HT1080 (cell line): ENCODE data around the gene RAD51C. TPM values are rescaled to one million over a fixed set of nuclear protein-coding genes. Genes with fewer than 3 reads are reported as not detected.
A peak's percentile ranks its signal among the peaks of the same experiment; 100 is the strongest.
"Not testable (repeated sequence)": the region's sequence is repeated elsewhere in the genome, so short reads cannot be mapped to it uniquely, and the experiment has no call there.

Source experiments
- DNase-seq: peaks from one replicate; pipeline ENCODE4 v3.0.0-alpha.2; 2015; ENCODE audit warnings: low read depth
- polyA plus RNA-seq, 2 experiments: library from polyadenylated mRNA; depleted of rRNA; stranded (reverse); fragments of >200 nt; gene quantifications; 2 replicates each; pipeline ENCODE4 v1.2.3, GENCODE V29; 2015
- total RNA-seq: library from RNA; depleted of rRNA; stranded (reverse); fragments of >200 nt; shearing (Covaris generic); gene quantifications from 2 replicates; pipeline ENCODE4 v1.2.3, GENCODE V29; 2014; rRNA removed

Gene RAD51C
- total RNA-seq = 59.6 and 78.1 TPM in 2 replicates
- 57.4 and 69.0 TPM in 2 replicates for polyA plus RNA-seq (2015; cell fraction: cytosol; rRNA removed)
- 36.8 and 50.5 TPM in 2 replicates for polyA plus RNA-seq (2015; cell fraction: nucleus; rRNA removed)

DNA sequence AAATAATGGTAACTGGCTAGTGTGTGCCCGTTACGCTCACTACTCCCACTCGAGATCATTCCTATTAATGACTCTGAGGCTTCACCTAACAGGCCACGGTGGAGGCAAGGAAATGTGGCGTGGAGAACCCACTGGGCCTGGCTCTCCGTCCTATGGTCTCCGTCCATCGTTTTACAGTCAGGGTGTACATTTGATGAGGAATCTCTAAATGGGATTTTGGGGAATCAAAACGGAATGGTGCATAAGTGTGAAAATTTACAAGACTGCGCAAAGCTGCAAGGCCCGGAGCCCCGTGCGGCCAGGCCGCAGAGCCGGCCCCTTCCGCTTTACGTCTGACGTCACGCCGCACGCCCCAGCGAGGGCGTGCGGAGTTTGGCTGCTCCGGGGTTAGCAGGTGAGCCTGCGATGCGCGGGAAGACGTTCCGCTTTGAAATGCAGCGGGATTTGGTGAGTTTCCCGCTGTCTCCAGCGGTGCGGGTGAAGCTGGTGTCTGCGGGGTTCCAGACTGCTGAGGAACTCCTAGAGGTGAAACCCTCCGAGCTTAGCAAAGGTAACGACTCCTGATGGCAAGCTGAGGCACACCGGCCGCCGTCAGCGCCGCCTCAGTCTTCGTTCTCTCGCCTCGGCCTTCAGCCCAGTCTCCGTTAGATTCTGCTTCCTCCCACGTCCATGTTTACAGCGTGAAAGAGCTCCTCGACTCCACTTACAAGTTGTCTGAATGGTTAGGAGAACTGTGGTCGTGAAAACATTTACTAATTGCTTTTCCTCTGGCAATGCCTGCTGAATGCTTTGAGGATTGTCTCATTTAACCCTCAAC is at the start of gene RAD51C:
TSS of gene RAD51C (plus strand) at position 364 of the 817 bp plus-strand sequence. CDS start at position 406, 42 bp downstream.
- peak; percentile 87 for DNase-seq

DNA sequence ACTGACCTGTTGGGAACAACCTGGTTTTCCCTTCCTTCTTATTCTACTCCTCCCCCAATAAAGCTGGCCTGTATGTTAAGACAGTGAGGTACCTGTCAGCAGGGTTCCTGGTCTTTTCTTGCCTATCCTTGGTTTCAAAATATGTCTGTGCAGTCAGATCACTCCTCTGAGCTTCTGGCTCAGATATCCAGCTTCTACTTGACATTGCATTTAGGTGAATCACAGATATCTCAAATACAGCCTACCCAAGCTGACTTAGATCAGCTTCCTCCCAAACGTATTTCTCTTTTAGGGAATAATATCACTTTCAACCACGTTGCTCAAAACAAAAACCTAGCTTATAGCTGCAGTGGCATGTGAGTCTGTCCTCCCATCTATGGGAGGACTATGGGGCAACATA is 49.3 kb upstream of the RAD51C start:
- DNase-seq = peak; percentile 85

DNA sequence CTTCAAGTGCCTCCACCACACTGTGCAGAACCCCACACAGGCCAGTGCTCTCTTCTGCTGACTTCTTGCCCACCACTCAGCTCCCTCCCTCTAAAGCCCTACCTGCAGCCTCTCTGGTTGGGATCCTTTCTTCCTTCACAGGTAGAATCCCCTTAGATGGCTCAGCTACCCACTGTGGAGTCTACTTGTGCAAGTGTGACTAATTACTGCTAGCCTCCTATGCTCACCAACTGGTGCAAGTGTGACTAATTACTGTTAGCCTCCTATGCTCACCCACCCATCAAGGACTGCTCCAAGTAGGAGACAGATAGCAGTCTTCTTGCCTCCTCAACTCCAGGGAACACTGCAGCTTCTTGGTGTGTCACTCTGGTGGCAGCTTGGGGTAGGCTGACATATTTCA is 44.2 kb upstream of the RAD51C start:
- no peak for DNase-seq

DNA sequence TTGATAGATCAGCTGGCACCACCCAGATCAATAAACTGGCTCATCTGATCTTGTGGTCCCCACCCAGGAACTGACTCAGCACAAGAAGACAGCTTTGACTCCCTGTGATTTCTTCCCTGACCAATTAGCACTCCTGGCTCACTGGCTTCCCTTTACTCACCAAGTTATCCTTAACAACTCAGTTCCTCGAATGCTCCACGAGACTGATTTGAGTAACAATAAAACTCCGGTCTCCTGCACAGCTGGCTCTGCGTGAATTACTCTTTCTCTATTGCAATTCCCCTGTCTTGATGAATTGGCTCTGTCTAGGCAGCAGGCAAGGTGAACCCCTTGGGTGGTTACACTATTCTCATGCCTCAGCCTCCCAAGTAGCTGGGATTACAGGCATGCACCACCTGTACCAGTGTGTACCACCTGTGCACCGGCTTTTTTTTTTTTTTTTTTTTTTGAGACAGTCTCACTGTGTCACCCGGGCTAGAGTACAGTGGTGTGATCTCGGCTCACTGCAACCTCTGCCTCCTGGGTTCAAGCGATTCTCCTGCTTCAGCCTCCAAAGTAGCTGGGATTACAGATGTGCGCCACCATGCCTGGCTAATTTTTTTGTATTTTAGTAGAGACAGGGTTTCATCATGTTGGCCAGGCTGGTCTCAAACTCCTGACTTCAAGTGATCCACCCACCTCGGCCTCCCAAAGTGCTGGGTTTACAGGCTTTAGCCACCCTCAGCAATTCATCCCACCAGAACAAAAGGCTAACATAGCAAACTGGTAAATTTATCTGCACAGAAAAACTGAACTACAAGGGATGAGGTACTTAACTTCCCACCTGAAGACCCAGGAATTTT is 34.2 kb upstream of the RAD51C start:
- DNase-seq = not testable (repeated sequence)

DNA sequence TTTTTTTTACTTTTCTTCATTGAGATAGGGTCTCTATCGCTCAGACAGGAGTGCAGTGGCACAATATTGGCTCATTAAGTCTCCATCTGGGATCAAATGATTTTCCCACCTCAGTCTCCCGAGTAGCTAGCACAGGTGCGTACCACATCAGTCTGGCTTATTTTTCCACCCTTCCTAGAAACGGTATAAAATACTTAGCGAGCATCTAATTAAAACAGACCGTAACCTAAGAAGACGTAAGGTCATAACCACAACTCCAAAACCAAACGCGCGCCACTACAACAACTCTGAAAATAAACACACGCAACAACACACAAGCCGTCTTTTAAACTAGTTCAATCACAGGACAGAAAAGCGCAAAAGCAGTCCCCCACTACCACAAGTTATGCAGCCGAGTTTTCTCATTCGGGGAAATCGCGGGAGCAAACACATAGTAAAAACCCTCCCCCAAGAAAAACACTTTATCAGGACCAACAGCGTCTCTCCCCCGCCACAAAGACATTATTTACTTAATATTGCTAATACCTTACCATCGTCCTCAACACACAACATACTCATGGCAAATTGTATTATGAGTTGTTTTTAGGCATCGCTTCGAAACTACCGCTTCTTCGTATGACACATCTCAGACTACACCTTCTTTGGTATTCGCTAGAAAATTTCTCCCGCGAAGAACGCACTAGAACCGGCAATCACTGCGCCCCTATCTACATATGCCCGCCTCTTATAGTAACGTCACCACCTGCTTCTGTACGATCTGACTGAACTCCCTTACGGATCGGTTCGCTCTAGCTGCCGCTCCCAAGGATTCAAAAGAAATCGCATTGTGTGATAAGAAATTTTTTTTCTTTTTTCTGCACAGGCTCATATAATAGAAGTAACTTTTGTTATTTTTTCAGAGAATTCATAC is 33.3 kb upstream of the RAD51C start:
- DNase-seq = peak; percentile 84

DNA sequence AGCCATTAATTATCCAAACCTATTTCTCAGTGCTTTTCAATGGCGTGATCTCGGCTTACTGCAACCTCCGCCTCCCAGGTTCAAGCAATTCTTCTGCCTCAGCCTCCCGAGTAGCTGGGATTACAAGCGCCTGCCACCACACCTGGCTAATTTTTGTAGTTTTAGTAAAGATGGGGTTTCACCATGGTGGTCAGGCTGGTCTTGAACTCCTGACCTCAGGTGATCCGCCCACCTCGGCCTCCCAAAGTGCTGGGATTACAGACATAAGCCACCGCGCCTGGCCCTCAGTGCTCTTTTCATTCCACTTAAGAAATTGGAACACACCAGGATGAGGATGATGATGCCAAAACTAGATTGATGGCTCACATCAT is 32.7 kb upstream of the RAD51C start:
- not testable (repeated sequence) for DNase-seq

DNA sequence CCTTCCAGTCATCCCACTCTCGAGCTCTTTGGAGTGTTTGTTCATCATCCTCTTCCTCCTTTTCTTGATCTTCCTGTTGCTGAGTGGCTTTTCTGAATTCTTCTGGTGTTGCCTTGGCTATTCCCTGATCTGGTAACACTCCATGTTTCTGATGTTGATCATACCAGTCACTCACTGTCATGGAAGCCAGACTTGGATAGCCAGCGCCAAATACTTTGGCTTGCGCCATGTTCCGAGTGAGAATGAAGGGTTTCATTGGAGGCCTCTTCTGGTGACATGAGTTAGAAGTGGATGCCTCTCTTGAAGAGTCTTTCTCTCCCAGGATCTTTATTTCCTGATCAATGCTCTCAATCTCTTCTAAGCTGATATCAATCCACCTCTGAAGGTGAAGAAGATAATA is 31.8 kb upstream of the RAD51C start:
- no peak for DNase-seq

DNA sequence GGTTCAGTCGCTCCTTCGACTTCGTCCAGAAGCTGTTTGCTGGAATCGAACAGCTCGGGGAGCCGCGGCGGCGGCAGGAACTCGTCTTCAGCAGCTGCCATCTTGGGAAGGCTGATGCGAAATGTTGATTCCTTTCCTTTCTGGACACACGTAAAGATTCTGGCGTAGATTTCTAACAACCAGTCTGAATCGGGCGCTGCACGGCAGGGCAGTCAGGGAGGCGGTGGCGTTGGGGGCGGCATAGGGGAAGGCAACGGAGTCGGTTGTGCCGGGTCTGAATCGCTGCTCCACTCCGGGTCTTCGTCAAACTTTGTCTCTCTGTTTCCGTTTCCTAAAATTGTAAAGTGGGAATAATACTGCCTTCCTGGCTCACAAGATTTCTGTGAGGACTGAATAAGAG is 30.9 kb upstream of the RAD51C start:
- DNase-seq = no peak

DNA sequence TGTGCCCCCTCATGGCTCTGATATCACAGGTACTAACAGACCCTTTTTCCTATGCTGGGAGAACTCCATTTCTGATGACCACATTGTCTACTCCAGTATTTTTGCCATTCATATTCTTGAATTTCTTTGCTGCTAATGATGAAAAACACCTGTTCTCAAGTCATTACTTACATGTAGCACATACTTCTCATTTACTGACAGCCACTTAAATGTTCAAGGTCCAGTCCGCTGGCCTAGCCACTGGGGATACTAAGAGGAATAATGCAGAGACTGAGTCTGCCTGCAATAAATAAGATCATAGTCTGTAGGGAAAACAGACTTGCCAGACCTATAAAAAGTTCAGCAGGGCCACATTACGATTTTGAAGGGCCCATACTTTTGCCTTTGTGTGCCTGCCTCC is 28.1 kb upstream of the RAD51C start:
- DNase-seq = no peak

DNA sequence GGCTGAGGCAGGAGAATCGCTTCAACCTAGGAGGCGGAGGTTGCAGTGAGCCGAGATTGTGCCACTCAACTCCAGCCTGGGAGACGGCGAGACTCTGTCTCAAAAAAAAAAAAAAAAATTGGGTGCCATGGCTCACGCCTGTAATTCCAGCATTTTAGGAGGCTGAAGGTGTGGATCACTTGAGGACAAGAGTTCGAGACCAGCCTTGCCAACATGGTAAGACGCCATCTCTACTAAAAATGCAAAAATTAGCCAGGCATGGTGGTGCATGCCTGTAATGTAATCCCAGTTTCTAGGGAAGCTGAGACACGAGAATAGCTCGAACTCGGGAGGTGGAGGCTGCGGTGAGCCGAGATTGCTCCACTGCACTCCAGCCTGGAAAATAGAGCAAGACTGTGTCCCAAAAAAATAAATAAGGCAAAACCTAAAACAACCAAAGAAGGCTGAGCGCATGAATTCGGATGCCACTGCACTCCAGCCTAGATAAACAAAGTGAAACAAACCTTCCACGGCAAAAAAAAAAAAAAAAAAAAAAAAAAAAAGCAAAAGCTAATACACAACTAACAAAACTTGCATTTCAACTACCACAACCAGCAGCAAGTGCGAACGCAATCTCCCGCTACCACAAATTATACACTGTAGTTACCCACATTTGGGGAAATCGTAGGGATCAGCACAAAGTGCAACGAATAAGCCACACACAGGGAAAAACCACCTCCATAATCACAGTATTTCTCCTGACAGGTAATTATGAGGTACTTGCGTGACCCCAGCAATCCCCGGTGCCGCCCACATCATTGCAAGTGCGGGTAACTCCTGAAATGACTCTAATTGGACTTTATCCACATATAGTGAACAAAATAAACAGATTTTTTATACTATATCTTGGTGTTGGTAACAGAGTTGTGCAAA is 26.2 kb upstream of the RAD51C start:
- DNase-seq = no peak

DNA sequence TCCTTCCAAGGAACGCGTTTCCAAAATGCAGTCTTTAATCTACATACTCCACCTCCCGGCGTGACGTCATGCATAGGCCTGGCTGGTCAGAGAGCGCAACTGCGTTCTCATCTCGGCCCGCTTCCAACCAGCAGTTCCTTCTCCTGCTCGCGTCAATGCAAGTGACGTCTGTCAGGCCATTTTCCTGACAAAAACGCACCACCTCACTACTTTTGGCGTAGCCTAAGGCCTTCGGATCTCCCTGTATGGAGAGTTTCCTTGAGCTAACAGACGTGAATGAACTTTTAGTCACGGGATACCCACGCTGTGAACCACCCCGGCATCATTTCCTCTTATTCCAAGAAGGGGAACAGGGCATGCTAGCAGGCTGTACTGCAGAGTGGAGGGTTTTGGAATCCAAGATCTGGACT is 25.5 kb upstream of the RAD51C start:
- no peak for DNase-seq

DNA sequence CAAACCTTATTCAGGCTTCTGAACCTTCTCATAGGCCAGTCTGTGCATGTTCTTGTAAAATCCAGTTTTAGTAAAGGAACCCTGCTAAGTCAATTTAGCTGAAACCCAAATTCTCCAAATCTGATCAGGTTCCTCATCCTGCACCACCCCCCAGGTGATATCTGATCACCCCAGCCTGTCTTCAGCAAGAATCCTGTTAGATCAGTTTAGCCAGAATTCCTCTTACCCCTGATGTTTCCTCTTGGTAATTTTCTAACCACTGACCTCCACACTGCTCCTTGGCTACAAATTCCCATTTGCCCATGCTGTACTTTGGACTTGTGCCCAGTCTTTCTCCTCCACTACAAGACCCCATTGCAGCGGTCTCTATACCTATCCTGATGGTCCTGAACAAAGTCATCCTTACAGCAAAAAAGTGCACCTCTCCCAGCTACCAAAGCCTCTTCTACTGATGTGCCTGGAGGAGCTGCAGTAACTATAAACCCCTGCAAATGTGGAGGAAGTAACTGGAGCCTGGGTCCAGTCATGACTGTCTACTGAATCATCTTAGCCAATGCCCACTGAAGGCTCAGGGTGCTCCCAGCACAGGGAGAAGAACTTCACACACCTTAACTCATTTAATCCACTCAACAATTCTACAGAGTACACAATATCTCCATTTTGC is 24.3 kb upstream of the RAD51C start:
- peak; percentile 70 for DNase-seq

DNA sequence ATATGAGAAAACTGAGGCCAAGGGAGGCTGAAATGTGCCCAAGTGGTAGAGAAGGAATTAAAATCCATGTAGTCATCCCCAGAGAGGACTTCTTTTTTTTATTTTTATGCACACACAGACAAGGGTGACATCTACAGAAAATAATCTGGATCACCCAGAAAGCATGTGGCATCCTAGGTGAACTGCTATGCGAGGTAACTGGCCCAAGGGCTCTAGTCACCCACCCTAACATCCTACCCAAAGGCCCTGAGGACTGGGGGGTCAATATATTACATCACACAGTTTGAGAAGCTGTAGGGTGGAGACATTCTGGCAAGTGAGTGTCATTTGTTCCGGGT is 23.8 kb upstream of the RAD51C start:
- no peak for DNase-seq

DNA sequence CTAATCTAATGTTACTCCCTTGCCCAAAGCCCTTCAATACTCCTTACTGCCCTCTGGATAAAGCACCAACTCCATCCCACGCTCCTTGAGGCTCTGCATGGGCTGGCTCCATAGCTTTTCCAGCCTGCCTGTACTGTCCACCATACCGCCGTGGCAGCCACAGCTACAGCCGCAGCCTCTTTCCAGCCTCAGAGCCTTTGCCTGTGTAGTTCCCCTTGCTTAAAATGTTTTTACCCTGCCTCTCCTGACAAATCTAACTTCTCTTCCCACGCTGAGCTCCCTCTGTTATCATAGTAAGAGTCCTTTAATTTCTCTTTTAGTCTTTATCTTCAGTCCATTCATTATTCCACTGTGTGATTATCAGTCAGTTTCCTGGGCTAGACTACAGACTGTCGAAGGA is 22.5 kb upstream of the RAD51C start:
- no peak for DNase-seq

DNA sequence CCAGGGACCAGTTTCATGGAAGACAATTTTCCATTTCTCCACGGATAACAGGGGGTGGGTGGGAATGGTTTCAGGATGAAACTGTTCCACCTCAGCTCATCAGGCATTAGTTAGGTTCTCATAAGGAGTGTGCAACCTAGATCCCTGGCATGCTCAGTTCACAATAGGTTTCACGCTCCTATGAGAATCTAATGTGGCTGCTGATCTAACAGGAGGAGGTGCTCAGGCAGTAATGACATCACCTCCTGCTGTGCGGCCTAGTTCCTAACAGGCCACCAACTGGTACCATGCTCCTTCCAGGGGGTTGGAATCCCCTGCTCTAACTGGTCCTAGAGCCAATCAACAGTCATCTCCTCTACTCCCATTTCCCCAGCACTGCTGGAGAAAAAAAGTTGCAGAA is 20.4 kb upstream of the RAD51C start:
- no peak for DNase-seq

DNA sequence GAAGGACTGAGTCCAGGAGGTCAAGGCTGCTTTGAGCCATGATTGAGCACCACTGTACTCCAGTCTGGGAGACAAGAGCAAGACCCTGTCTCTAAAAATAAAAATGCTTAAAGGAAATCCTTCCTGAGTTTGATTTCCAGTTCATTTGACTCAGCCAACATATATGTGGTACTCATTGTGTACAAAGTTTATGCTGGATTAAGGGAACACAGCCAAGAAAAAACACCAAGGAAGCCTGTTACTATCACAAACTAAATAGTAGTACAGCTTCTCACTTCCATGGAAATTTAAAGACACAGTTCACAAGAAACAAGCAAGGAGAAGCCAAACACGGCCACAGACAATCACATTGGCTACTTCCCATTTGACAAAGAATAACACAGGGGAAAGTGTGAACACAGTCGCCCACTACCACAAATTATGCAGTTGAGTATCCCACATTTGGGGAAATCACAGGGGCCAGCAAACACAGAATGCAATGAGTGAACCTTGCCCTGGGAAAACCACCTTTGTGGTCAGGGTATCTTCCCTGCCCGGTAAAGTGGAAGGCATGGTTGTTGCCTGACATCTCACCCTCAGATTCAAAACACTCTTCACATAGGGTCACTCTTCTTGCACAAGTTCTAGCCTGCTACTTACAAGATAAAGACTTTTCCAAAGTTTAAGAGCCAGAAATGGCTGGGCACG is 15.1 kb upstream of the RAD51C start:
- peak; percentile 56 for DNase-seq

DNA sequence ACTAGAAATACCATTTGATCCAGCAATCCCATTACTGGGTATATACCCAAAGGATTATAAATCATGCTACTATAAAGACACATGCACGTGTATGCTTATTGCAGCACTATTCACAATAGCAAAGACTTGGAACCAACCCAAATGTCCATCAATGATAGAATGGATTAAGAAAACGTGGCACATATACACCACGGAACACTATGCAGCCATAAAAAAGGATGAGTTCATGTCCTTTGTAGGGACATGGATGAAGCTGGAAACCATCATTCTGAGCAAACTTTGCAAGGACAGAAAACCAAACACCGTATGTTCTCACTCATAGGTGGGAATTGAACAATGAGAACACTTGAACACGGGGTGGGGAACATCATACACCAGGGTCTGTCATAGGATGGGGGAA is 14.1 kb upstream of the RAD51C start:
- DNase-seq = not testable (repeated sequence)

DNA sequence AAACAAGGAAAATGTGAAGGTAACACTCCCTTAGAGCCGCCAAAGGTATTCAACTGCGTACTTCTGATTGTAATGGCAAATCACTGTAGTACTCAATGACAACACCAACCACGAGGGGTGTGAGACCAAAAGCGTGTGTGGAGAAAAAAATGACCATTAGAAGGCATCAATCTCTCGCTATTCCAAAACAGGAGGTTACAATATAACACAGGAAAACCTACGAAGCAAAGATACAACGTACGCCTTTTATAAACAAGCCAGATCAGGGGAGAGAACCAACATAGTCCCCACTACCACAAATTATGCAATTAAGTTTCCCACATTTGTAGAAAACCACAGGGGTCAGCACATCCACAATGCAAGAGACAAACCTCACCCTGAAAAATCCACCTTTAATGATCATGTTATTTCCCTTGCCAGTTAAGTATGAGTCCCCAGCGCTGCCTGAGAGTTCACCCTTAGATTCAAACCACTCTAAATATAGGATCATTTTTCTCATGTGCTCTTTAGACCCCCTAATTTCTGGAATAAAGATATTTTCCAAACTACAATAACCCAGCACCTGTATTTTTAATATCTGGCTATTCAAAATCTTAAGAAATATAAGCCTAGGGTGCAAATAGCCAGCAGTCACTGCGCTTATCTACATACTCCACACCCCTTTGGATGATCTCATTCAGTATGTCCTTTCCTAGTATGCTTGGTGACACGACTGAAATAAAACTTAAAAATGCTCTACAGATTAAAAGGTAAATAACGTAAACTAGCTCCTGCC is 13.0 kb upstream of the RAD51C start:
- DNase-seq = peak; percentile 95
